Right renal cortex interstitium (tissue), 3 donors: Measurements from ENCODE around the gene TMEM52. TPM values are rescaled to one million over a fixed set of nuclear protein-coding genes. Genes with fewer than 3 reads are reported as not detected.
"Not testable (repeated sequence)": the region's sequence is repeated elsewhere in the genome, so short reads cannot be mapped to it uniquely, and the experiment has no call there.

ENCODE experiments used
- DNase-seq, 3 donors: peaks; one replicate each; pipeline ENCODE4 v3.0.0-alpha.2; 2013; ENCODE audit warnings: low read depth in 3 of 3, low spot score in 2 of 3
- polyA plus RNA-seq, 3 donors: library from polyadenylated mRNA; unstranded; fragments of 120-200 nt; gene quantifications; one replicate each; pipeline ENCODE4 v1.2.1, GENCODE V29; 2013; ENCODE audit not compliant: insufficient read length in 3 of 3

Gene TMEM52
- polyA plus RNA-seq, 3 donors = 0.86 to 1.2 (median 0.90) TPM

DNA sequence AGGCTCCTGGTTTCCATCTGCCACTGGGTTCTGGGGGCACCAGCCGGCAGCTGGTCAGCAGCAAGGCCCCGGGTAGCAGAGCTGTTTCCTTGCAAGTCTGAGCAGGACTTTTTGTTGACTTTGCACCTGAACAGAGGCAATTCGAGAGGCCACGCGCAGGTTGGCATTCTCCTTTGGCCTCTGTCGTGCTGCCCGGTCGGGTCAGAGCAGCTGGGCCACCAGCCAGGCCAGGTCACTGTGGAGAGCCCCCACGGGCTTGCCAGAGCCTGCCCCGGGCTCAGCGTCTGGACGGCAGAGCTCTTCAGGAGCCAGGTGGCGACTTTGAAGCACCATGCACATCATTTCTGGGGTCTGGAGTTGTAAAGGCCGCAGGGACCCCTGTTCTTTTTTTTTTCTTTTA, 28.4 kb upstream of the TMEM52 start:
- no peak for DNase-seq

- no peak for DNase-seq
Measured at GRCh38 chr1:1946540-1946939, 27.5 kb upstream of the TMEM52 start.

GRCh38 chr1:1945782-1946393, 26.8 kb upstream of the TMEM52 start:
- DNase-seq = no peak

GRCh38 chr1:1943834-1944570, 24.9 kb upstream of the TMEM52 start:
- DNase-seq = no peak

DNA sequence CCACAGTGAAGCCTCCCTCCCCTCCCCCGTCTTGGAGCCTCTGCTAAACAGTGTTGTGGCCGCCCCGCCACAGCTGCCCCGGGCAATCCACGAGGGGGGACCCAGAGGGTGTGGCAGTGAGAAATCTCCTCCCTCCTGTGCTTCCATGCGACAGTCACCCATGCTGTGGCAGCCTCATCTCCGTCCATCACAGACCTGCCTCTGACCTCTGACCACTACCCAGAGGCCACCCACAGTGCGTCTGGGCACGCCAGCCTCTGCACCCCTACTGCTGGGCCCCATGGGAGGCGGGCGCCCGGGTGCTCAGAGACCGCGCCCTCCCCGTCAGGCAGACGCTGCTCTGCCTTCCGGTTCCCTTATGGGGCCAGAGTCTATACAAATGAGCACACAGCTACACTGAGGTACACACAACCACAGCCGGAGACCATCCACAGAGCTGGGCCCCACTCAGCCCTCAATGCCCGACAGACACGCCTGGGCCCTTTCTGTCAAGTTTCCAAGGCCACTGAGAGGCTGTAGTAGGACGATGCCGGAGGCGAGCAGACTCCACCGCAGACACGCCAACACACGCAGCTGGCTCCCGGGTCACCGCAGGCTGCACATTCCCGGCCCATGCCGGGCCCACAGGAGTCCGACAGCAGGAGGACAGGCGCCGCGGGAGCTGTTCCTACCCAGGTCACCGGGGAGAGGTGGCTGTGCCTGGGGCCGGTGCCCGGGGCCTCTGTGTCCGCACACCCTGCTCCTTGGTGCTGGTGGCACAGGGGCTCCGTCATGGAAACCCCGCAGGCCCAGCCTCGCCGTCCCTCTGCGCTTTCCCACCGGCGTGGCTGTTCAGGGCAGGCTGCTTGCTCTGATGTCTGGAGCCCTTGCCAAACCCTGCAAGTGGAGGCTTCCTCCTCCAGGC, 23.9 kb upstream of the TMEM52 start:
- no peak for DNase-seq

- no peak for DNase-seq
Measured at GRCh38 chr1:1941868-1942752, 23.0 kb upstream of the TMEM52 start.

DNA sequence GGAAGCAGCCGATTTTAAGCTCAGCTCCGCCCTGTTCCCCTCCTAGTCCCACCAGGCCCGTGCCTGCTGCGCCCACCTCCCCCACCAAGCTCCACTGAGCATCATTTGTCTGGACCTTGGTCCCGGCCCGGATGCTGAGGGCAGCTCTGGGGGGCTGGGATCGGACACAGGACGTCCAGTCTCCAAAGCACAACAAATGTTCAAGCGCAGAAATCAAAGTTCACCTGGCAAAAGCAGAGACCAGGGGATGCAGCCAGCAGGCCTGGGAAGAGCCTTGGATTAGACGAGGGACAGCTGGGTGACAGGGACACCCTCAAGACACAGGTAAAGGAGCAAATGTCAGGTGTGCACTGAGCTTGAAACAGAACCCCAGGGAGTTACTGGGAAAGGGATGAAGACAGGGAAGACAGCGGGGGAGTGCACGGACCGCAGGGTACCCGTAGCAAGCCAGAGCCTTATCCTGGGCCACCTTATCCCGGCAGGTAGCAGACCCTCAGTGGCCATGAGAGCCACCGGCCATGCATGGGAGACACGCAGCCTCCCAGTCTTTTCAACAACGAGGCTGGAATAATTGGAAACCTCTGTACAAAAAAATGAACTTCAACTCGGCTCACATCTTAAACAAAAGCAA, 22.2 kb upstream of the TMEM52 start:
- DNase-seq = no peak

DNA sequence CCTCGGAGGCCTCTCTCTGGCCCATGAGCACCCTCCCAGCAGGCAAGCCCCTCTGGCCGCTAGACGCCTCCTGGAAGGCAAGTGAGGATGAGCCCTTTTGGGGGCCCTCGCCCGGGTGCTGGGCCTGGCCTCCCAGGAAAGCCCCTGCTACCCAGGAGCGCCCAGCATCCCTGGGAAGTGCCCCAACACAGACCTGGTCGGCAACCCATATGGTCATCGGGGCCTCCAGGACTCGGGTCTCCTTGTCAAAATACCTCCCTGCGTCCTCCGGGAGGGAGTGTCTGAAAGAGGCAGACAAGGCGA, 21.0 kb upstream of the TMEM52 start:
- no peak for DNase-seq

- DNase-seq = no peak
Measured at GRCh38 chr1:1939296-1940122, 20.4 kb upstream of the TMEM52 start.

DNA sequence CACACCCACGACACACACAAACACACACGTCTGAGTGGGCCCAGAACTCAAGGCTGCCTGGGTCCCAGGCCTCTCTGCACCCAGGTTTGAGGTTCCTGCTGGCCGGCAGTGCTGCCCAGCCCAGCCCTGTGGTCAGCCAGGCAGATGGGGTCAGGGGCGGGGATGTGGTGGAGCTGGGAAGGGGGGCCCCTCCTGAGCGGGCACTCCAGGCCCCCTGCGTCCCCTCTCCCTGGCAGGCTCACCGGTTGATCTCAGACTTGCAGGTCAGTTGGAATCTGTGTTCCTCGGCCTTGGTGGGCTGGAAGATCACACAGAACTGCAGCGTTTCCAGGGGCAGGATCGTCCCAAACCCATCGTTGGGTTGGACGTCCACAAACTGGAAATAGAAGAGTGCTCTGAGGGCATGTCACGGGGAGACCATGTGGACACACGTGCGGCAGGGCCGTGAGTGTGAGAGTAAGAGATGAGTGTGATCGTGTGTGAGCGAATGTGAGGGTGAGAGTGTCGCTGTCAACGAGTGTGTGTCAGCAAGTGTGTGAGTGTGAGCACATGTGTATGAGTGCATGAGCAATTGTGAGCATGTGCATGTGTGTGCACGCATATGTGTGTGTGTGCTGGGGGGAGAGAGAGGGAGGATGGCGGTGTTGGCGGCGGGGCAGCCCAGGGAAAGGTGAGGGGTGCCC, 19.7 kb upstream of the TMEM52 start:
- DNase-seq = no peak

- DNase-seq = no peak
Measured at GRCh38 chr1:1938276-1938573, 19.1 kb upstream of the TMEM52 start.

GRCh38 chr1:1937549-1938275, 18.6 kb upstream of the TMEM52 start:
- DNase-seq = no peak

- no peak for DNase-seq
Measured at GRCh38 chr1:1937061-1937460, 18.0 kb upstream of the TMEM52 start.

- DNase-seq = not testable (repeated sequence)
Measured at GRCh38 chr1:1934848-1935247, 15.8 kb upstream of the TMEM52 start.

DNA sequence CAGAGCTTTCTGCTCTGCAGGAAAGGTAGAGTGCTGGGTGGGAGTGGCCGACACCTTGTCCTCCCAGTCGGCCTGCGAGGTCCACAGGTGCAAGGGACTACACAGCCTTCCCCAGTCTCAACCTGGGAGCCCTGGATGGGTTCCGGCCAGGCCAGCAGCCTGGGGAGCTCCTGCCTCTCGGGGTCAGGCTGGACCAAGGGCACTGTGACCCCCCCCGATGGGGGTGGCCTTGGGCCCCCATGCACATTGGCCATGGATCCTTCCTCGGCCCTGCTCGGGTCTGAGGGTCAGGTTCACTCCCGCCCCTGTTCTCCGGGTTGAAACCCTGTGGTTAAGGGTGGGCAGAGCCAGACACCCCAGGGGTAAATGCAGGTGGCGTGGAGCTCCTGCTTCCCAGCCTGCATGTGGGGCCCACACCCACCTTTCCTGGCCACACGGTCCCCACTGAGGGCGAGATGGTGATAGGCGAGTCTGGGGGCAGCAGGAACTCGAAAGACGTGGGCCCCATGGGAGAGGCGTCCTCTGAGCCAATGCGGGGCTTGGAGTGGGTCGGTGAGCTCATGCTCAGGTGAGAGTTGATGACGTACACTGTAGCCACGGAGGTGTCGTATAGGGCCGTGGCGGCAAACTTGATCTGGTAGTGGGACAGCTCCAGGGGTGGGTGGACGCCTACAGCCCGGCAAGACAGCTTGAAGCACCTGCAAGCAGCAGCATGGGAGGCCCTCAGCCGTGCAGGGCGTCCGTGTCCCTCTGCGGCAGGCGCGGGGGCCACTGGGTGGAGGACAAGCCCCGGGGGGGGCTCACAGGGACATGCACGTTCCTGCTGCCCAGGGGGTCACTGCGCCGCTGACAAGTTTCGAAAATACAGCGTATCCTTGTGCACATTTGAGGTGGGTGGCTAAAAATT, 10.8 kb upstream of the TMEM52 start:
- DNase-seq = no peak

GRCh38 chr1:1929102-1929638, 10.1 kb upstream of the TMEM52 start:
- no peak for DNase-seq
